DOHH2 (cell line): ENCODE data around the gene DCAF4L1.

Source experiments
- H3F3A ChIP-seq: fragments of 200-600 bp; sonication (generic), shearing (Covaris generic); 2 replicates; pipeline ENCODE4 v1.6.0; 2016; ENCODE audit warnings: antibody characterized with exemption, mild to moderate bottlenecking; ENCODE audit not compliant: control insufficient read depth, insufficient read depth
- H3K27ac ChIP-seq: fragments of 200-600 bp; sonication (generic); 2 replicates; pipeline ENCODE4 v1.5.1; 2014; ENCODE audit warnings: low read depth, mild to moderate bottlenecking, low read length, moderate library complexity
- H3K27me3 ChIP-seq: fragments of 200-600 bp; sonication (generic); 2 replicates; pipeline ENCODE4 v1.6.1; 2014; ENCODE audit warnings: mild to moderate bottlenecking, low read length, mixed read lengths; ENCODE audit not compliant: control insufficient read depth
- H3K36me3 ChIP-seq: fragments of 200-600 bp; sonication (generic); 2 replicates; pipeline ENCODE4 v1.6.1; 2014; ENCODE audit warnings: mild to moderate bottlenecking, low read length, moderate library complexity, mixed read lengths; ENCODE audit not compliant: control insufficient read depth
- H3K4me1 ChIP-seq: fragments of 200-600 bp; sonication (generic); 2 replicates; pipeline ENCODE4 v1.6.1; 2014; ENCODE audit warnings: mild to moderate bottlenecking, low read length, mixed read lengths; ENCODE audit not compliant: control insufficient read depth
- H3K4me2 ChIP-seq: fragments of 200-600 bp; sonication (generic); 2 replicates; pipeline ENCODE4 v1.6.0; 2014; ENCODE audit warnings: mild to moderate bottlenecking, low read length, moderate library complexity
- H3K4me3 ChIP-seq: fragments of 200-600 bp; sonication (generic); 2 replicates; pipeline ENCODE4 v1.5.1; 2014; ENCODE audit warnings: mild to moderate bottlenecking, low read length, mixed read lengths
- H3K79me2 ChIP-seq: fragments of 200-600 bp; sonication (generic); 2 replicates; pipeline ENCODE4 v1.6.1; 2014; ENCODE audit warnings: mild to moderate bottlenecking, low read length, mixed read lengths; ENCODE audit not compliant: control insufficient read depth
- H3K9me2 ChIP-seq: fragments of 200-600 bp; sonication (generic); replicated peaks from 2 replicates; pipeline ENCODE4 v1.6.1; 2014; ENCODE audit warnings: mild to moderate bottlenecking, low read length, mixed read lengths; ENCODE audit not compliant: control insufficient read depth
- H3K9me3 ChIP-seq: fragments of 200-600 bp; sonication (generic); 2 replicates; pipeline ENCODE4 v1.6.1; 2014; ENCODE audit warnings: antibody characterized with exemption, low read length, mixed read lengths; ENCODE audit not compliant: control insufficient read depth, insufficient read depth
- H4K20me1 ChIP-seq: fragments of 200-600 bp; sonication (generic); 2 replicates; pipeline ENCODE4 v1.6.0; 2014; ENCODE audit warnings: low read depth, mild to moderate bottlenecking, antibody characterized with exemption, low read length, moderate library complexity; ENCODE audit not compliant: control insufficient read depth, insufficient read depth
- CTCF ChIP-seq: fragments of 200-600 bp; sonication (generic); IDR thresholded peaks from one replicate; pipeline ENCODE4 v1.5.1; 2014; ENCODE audit warnings: antibody characterized with exemption, mild to moderate bottlenecking, low read depth, low read length; ENCODE audit not compliant: poor library complexity, severe bottlenecking
- EZH2phosphoT487 ChIP-seq: fragments of 200-600 bp; sonication (generic); IDR thresholded peaks from 2 replicates; pipeline ENCODE4 v1.6.1; 2017; ENCODE audit warnings: borderline replicate concordance, mild to moderate bottlenecking, antibody characterized with exemption, low read length, moderate library complexity, mixed read lengths

Gene DCAF4L1

GRCh38 chr4:41998019-41998418 is 16.5 kb downstream of the DCAF4L1 start:
- Histone ChIP-seq H3K4me2 (no peak overlapping the region), H4K20me1 (no peaks in the 10 kb centered on the region), H3K27ac (no peak overlapping the region), H3K9me2 (no peaks in the 10 kb centered on the region), H3K27me3 (no peaks in the 10 kb centered on the region), H3F3A (0 out of 2 replicates have a peak, but pooled peaks cover 3% of the 10 kb centered on the region), H3K9me3 (no peaks in the 10 kb centered on the region), H3K4me1 (no peaks in the 10 kb centered on the region), H3K36me3 (peaks cover 8% of the 10 kb centered on the region), H3K4me3 (no peak overlapping the region), H3K79me2 (peaks cover 18% of the 10 kb centered on the region)
- no peak for TF ChIP-seq EZH2phosphoT487
- TF ChIP-seq CTCF: no peak

GRCh38 chr4:41999321-41999720 is 17.8 kb downstream of the DCAF4L1 start:
- Histone ChIP-seq H3F3A (no peaks in the 10 kb centered on the region), H3K79me2 (peaks cover 15% of the 10 kb centered on the region), H3K9me2 (no peaks in the 10 kb centered on the region), H3K4me2 (no peak overlapping the region), H4K20me1 (no peaks in the 10 kb centered on the region), H3K4me3 (no peak overlapping the region), H3K27me3 (no peaks in the 10 kb centered on the region), H3K4me1 (no peaks in the 10 kb centered on the region), H3K36me3 (peaks cover 19% of the 10 kb centered on the region), H3K9me3 (no peaks in the 10 kb centered on the region), H3K27ac (no peak overlapping the region)
- TF ChIP-seq EZH2phosphoT487 (no peak), CTCF (no peak)

GRCh38 chr4:42008011-42008786 is 26.6 kb downstream of the DCAF4L1 start:
- no peaks in the 10 kb centered on the region for H3F3A ChIP-seq
- no peaks in the 10 kb centered on the region for H4K20me1 ChIP-seq
- no peaks in the 10 kb centered on the region for H3K9me3 ChIP-seq
- peaks cover 38% of the 10 kb centered on the region for H3K36me3 ChIP-seq
- TF ChIP-seq CTCF (no peak), EZH2phosphoT487 (no peak)
- no peak overlapping the region for H3K4me2 ChIP-seq
- H3K27ac ChIP-seq: no peak overlapping the region
- H3K9me2 ChIP-seq: no peaks in the 10 kb centered on the region
- H3K4me3 ChIP-seq: no peak overlapping the region
- no peaks in the 10 kb centered on the region for H3K4me1 ChIP-seq
- H3K27me3 ChIP-seq: no peaks in the 10 kb centered on the region
- peaks cover 24% of the 10 kb centered on the region for H3K79me2 ChIP-seq
